HepG2 (cell line): ENCODE results near the gene FGD2. TPM values are rescaled to one million over a fixed set of nuclear protein-coding genes. Genes with fewer than 3 reads are reported as not detected.

Experiments
- CENPT ChIP-seq: sonication (generic); formaldehyde crosslinking; IDR thresholded peaks from 2 replicates; pipeline ENCODE4 v1.8.0; 2022; ENCODE audit warnings: low read depth, mild to moderate bottlenecking, moderate library complexity, missing genetic modification reagents
- ETV6 ChIP-seq: sonication (generic); formaldehyde crosslinking; conservative IDR thresholded peaks from 2 replicates; pipeline ENCODE4 v1.4.0; 2020; ENCODE audit warnings: missing genetic modification reagents
- HES4 ChIP-seq: sonication (generic); formaldehyde crosslinking; IDR thresholded peaks from 2 replicates; pipeline ENCODE4 v1.9.0; 2021; ENCODE audit warnings: mild to moderate bottlenecking, missing genetic modification reagents, borderline replicate concordance
- HOMEZ ChIP-seq: IDR thresholded peaks from 2 replicates; pipeline ENCODE4 v1.6.1; 2016; ENCODE audit warnings: low read depth
- MED13 ChIP-seq: sonication (generic); formaldehyde crosslinking; IDR thresholded peaks from 2 replicates; pipeline ENCODE4 v1.5.0; 2020; ENCODE audit warnings: missing genetic modification reagents
- NBN ChIP-seq: fragments of 450-650 bp; conservative IDR thresholded peaks from 2 replicates; pipeline ENCODE4 v1.6.1; 2017
- NR0B2 ChIP-seq: sonication (generic); formaldehyde crosslinking; IDR thresholded peaks from 2 replicates; pipeline ENCODE4 v1.4.0; 2020; ENCODE audit warnings: mild to moderate bottlenecking, missing genetic modification reagents
- POLR2AphosphoS5 ChIP-seq: IDR thresholded peaks from 2 replicates; pipeline ENCODE4 v1.6.1; 2012; ENCODE audit warnings: low read depth, low read length
- REPIN1 ChIP-seq: sonication (generic); formaldehyde crosslinking; IDR thresholded peaks from 2 replicates; pipeline ENCODE4 v1.8.0; 2022; ENCODE audit warnings: missing genetic modification reagents, low read depth, mild to moderate bottlenecking, borderline replicate concordance
- RXRA ChIP-seq: sonication (generic); formaldehyde crosslinking; IDR thresholded peaks from 2 replicates; pipeline ENCODE4 v1.5.1; 2020; ENCODE audit warnings: missing genetic modification reagents
- SKIL ChIP-seq: sonication (generic); formaldehyde crosslinking; IDR thresholded peaks from 2 replicates; pipeline ENCODE4 v1.8.0; 2022; ENCODE audit warnings: missing genetic modification reagents, mild to moderate bottlenecking, moderate library complexity, borderline replicate concordance
- SNAPC4 ChIP-seq: sonication (generic); formaldehyde crosslinking; IDR thresholded peaks from 2 replicates; pipeline ENCODE4 v1.4.0; 2020; ENCODE audit warnings: mild to moderate bottlenecking, missing genetic modification reagents
- SYNCRIP ChIP-seq: fragments of 200-400 bp; formaldehyde crosslinking; IDR thresholded peaks from 2 replicates; pipeline ENCODE4 v1.6.1; 2018; ENCODE audit warnings: mild to moderate bottlenecking, low read depth, low read length; ENCODE audit not compliant: insufficient read depth
- ZMYM3 ChIP-seq: sonication (generic); formaldehyde crosslinking; IDR thresholded peaks from 2 replicates; pipeline ENCODE4 v1.5.1; 2020; ENCODE audit warnings: mild to moderate bottlenecking, missing genetic modification reagents
- ZNF484 ChIP-seq: sonication (generic); formaldehyde crosslinking; IDR thresholded peaks from 2 replicates; pipeline ENCODE4 v1.5.1; 2020; ENCODE audit warnings: mild to moderate bottlenecking, low read depth, missing genetic modification reagents, borderline replicate concordance
- ZNF616 ChIP-seq: sonication (generic); formaldehyde crosslinking; IDR thresholded peaks from 2 replicates; pipeline ENCODE4 v1.5.0; 2020; ENCODE audit warnings: low read depth, mild to moderate bottlenecking, missing genetic modification reagents
- ZNF704 ChIP-seq: sonication (generic); formaldehyde crosslinking; IDR thresholded peaks from 2 replicates; pipeline ENCODE4 v1.8.1; 2023; ENCODE audit warnings: mild to moderate bottlenecking, inconsistent platforms, moderate library complexity, missing genetic modification reagents, borderline replicate concordance
- polyA plus RNA-seq, 8 experiments: library from polyadenylated mRNA; depleted of rRNA in 3 of 8; stranded (reverse) in 7 of 8; unstranded in 1 of 8; fragments of >200 nt; fragmentation: Illumina TruSeq in 4 of 8; extraction: Trizol in 4 of 8; gene quantifications; 2 replicates each; pipeline versions ENCODE4 v1.2.1 to v1.2.3, GENCODE V29; 2011 to 2016; ENCODE audit warnings: low read depth in 4 of 8, missing spikeins in 1 of 8, mixed read lengths in 1 of 8; ENCODE audit not compliant: insufficient read depth in 1 of 8
- total RNA-seq, 5 experiments: library from RNA; depleted of rRNA; stranded (reverse); fragments of >200 nt; fragmentation: Illumina TruSeq; extraction: Trizol; gene quantifications; 2 replicates each; pipeline ENCODE4 v1.2.3, GENCODE V29; 2016; ENCODE audit warnings: low read depth in 1 of 5

FGD2 gene
- total and polyA plus RNA-seq, 2 of the 13 experiments (the other 11 are each of a cell fraction or from before 2014, with no cell fraction given), result not detected

- TF ChIP-seq SKIL (CRISPR knock-in tag) (peak; percentile 26), ZNF704 (CRISPR knock-in tag) (peak; percentile 83; the same call in 1 of the 2 replicates), SNAPC4 (no peak), HES4 (CRISPR knock-in tag) (peak; percentile 86), ZNF616 (CRISPR knock-in tag) (no peak; the same call in 1 of the 2 replicates), ETV6 (CRISPR knock-in tag) (peak; percentile 48), HOMEZ (no peak), POLR2AphosphoS5 (peak; percentile 72), NBN (no peak), NR0B2 (CRISPR knock-in tag) (peak; percentile 56; the same call in 1 of the 2 replicates), CENPT (peak; percentile 88), SYNCRIP (no peak), ZMYM3 (CRISPR knock-in tag) (no peak), ZNF484 (CRISPR knock-in tag) (no peak), REPIN1 (CRISPR knock-in tag) (0 out of 2 replicates have a peak, but pooled peaks have one; percentile 31), MED13 (CRISPR knock-in tag) (peak; percentile 57; the same call in 1 of the 2 replicates), RXRA (CRISPR knock-in tag) (peak; percentile 55; the same call in 1 of the 2 replicates)
Observed at GRCh38 chr6:36985808-36986703, 19.4 kb upstream of the FGD2 start, which contains the start of gene MTCH1 (continued).
